Left ventricle myocardium inferior (tissue), 1 donor: ENCODE results near the gene ALPI. TPM values are rescaled to one million over a fixed set of nuclear protein-coding genes. Genes with fewer than 3 reads are reported as not detected.

Source experiments
- DNase-seq: peaks from one replicate; pipeline ENCODE4 v3.0.0-alpha.2; 2020
- H3K27ac ChIP-seq: fragments of 200-600 bp; replicated peaks from 2 replicates; pipeline ENCODE4 v1.8.0; 2021
- H3K27me3 ChIP-seq: fragments of 200-600 bp; 2 replicates; pipeline ENCODE4 v1.8.0; 2021; ENCODE audit warnings: low read depth
- H3K36me3 ChIP-seq: fragments of 200-600 bp; 2 replicates; pipeline ENCODE4 v1.8.0; 2021
- H3K4me1 ChIP-seq: fragments of 200-600 bp; 2 replicates; pipeline ENCODE4 v1.8.0; 2021
- H3K4me3 ChIP-seq: fragments of 200-600 bp; 2 replicates; pipeline ENCODE4 v1.8.0; 2021; ENCODE audit warnings: mild to moderate bottlenecking, moderate library complexity
- H3K9me3 ChIP-seq: fragments of 200-600 bp; replicated peaks from 2 replicates; pipeline ENCODE4 v1.8.0; 2021
- CTCF ChIP-seq: fragments of 200-600 bp; IDR thresholded peaks from 2 replicates; pipeline ENCODE4 v1.8.0; 2021; ENCODE audit warnings: antibody characterized with exemption, mild to moderate bottlenecking, borderline replicate concordance
- intact Hi-C: fragments of 100-400 bp; cut with micrococcal nuclease; formaldehyde crosslinking; loops from one replicate; pipeline ENCODE4 v1.11.0; 2022
- total RNA-seq: library from RNA; stranded (reverse); fragmentation: NEBNext Ultra II Directional; extraction: Animal tissue kit (Norgen Biotek cat#: 25700); gene quantifications from one replicate; pipeline ENCODE4 v1.2.1, GENCODE V29; 2021
- donor health status: DM: no; HTN: yes; CAD: no; lungs with severe emphysema.

The ALPI gene
- total RNA-seq, 1 donor from 2014 or later: not detected

- Histone ChIP-seq H3K27me3 (peaks cover 59% of the 10 kb centered on the region), H3K27ac (no peak overlapping the region), H3K4me3 (no peak overlapping the region), H3K4me1 (no peaks in the 10 kb centered on the region), H3K9me3 (no peaks in the 10 kb centered on the region), H3K36me3 (no peaks in the 10 kb centered on the region)
- TF ChIP-seq CTCF: no peak
- no peak for DNase-seq
- intact Hi-C loops: no loop called here
Observed at GRCh38 chr2:232454630-232455029, 1.3 kb upstream of the ALPI start.

GRCh38 chr2:232456296-232457120 is 555 bp downstream of the ALPI start:
- DNase-seq: no peak
- Histone ChIP-seq H3K27me3 (peaks cover 76% of the 10 kb centered on the region), H3K4me3 (no peak overlapping the region), H3K36me3 (no peaks in the 10 kb centered on the region), H3K9me3 (no peaks in the 10 kb centered on the region), H3K4me1 (no peaks in the 10 kb centered on the region), H3K27ac (no peak overlapping the region)
- intact Hi-C loops: no loop called here
- TF ChIP-seq CTCF: no peak

- Histone ChIP-seq H3K4me1 (no peaks in the 10 kb centered on the region), H3K27me3 (peaks cover 85% of the 10 kb centered on the region), H3K4me3 (no peak overlapping the region), H3K27ac (no peak overlapping the region), H3K9me3 (no peaks in the 10 kb centered on the region), H3K36me3 (no peaks in the 10 kb centered on the region)
- intact Hi-C loops: no loop called here
- TF ChIP-seq CTCF: no peak
- no peak for DNase-seq
Observed at GRCh38 chr2:232457121-232458011, 1.4 kb downstream of the ALPI start.

DNA sequence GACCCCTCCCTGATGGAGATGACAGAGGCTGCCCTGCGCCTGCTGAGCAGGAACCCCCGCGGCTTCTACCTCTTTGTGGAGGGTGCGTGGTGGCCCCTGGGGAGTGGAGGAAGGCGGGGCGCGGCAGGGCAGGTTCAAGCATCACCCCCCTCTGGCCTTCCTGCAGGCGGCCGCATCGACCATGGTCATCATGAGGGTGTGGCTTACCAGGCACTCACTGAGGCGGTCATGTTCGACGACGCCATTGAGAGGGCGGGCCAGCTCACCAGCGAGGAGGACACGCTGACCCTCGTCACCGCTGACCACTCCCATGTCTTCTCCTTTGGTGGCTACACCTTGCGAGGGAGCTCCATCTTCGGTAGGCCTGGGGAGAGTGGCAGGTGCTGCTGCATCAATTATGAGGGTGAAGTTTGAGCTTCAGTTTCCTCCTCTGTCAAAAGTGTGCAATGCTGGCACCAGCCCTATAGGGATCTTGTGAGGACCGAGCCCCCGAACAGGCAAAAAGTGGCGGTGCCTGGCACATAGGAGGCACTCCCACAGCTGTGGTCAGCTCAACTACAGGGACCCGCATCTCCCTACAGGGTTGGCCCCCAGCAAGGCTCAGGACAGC is 2.2 kb downstream of the ALPI start:
- no peak for TF ChIP-seq CTCF
- Histone ChIP-seq H3K4me3 (no peak overlapping the region), H3K9me3 (no peaks in the 10 kb centered on the region), H3K27me3 (peaks cover 89% of the 10 kb centered on the region), H3K36me3 (no peaks in the 10 kb centered on the region), H3K4me1 (no peaks in the 10 kb centered on the region), H3K27ac (no peak overlapping the region)
- intact Hi-C loops: no loop called here
- DNase-seq: no peak

GRCh38 chr2:232458661-232459418 is 2.9 kb downstream of the ALPI start:
- intact Hi-C loops: no loop called here
- TF ChIP-seq CTCF: no peak
- Histone ChIP-seq H3K4me1 (no peaks in the 10 kb centered on the region), H3K36me3 (no peaks in the 10 kb centered on the region), H3K9me3 (no peaks in the 10 kb centered on the region), H3K27me3 (peaks cover 94% of the 10 kb centered on the region), H3K27ac (no peak overlapping the region), H3K4me3 (no peak overlapping the region)
- DNase-seq: no peak
